ENCODE results near the gene TRIP11. TPM values are rescaled to one million over a fixed set of nuclear protein-coding genes. Genes with fewer than 3 reads are reported as not detected.

TRIP11 gene
- total and polyA plus RNA-seq, 2 of the 13 experiments (the other 11 are each of a cell fraction or from before 2014, with no cell fraction given): 10.9 to 32.8 TPM

DNA sequence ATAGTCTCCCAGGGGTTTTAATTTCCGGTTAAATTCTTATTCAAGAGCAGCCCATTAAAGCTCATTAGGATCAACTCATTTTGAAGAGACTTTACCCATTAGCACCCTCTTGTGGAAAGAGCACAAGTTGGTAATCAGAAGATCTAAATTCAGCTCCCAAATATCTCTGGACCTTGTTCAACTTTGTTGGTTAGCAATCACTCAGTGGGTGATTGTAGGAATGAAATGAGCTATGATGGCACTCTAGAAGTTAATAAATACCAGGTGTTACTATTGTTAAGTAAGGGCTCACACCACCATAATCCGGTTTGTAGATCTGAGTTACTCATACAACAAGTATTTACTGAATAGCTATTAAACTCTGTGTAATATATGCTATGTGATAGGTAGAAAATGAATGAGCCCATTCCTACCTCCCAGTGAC, 42.9 kb downstream of the TRIP11 start:
- H2AFZ ChIP-seq (ENCODE audit: low read length): no peak overlapping the region
- CTCF ChIA-PET (ENCODE audit: low intra/inter-chr PET ratio, low total read pairs): interaction anchor here (1.3 to 1.5 kb wide), 2 partner anchors 72 to 347 kb away, joined by 4 read pairs; no protein-coding TSS in a partner anchor
- H3K4me1 ChIP-seq (ENCODE audit: insufficient read depth, low read length): no peaks in the 10 kb centered on the region
- DNase-seq (ENCODE audit: low spot score): peak; percentile 48
- no peak overlapping the region for H3K4me2 ChIP-seq (ENCODE audit: low read depth, low read length)
- no peaks in the 10 kb centered on the region for H3K79me2 ChIP-seq (ENCODE audit: insufficient read depth, low read length)
- no peak overlapping the region for H3K27ac ChIP-seq (ENCODE audit: extremely low read length, insufficient read depth, low read length)
- no peak overlapping the region for H3K9ac ChIP-seq (ENCODE audit: insufficient read depth, low read depth, low read length)
- 76% methylated on average over 2 of the region's 2 CpGs for WGBS (ENCODE audit: low lambda C conversion rate)
- intact Hi-C loops (cut with micrococcal nuclease; ENCODE audit: unreplicated experiment) (loop anchor here (5.0 kb wide), 2 partner anchors 50 to 345 kb away; partner anchors contain the start of gene FBLN5), in situ Hi-C loops (cut with HindIII; ENCODE audit: extremely low pct_ligation_motif_present, low pct_unique_long_range_greater_than_20kb) (no loop called here)
- H3K27me3 ChIP-seq (ENCODE audit: control insufficient read depth in 1 of 2, insufficient read depth in 2 of 2, low read length in 2 of 2): no peaks in the 10 kb centered on the region
- no peaks in the 10 kb centered on the region for H4K20me1 ChIP-seq (ENCODE audit: insufficient read depth, low read length)
- no TSS peak for BruUV-seq (replicated peaks)
- TF ChIP-seq FOSL2 (CRISPR knock-in tag; IDR thresholded peaks at IDR 0.05): no peak
- TF ChIP-seq STAG1 (CRISPR knock-in tag; IDR thresholded peaks at IDR 0.05): peak; percentile 57
- TF ChIP-seq ERF (CRISPR knock-in tag; IDR thresholded peaks at IDR 0.05): no peak
- peak; percentile 49 for TF ChIP-seq SMC3 (IDR thresholded peaks at IDR 0.05; ENCODE audit: low read length)
- TF ChIP-seq AKAP8 (CRISPR knock-in tag; IDR thresholded peaks at IDR 0.05): no peak
- TF ChIP-seq TBX2 (CRISPR knock-in tag; IDR thresholded peaks at IDR 0.05; ENCODE audit: borderline replicate concordance): no peak
- TF ChIP-seq ZMYM3 (CRISPR knock-in tag; IDR thresholded peaks at IDR 0.05): no peak
- no peak for TF ChIP-seq MAFK (conservative IDR thresholded peaks at IDR 0.05 in 1 of 2, IDR thresholded peaks at IDR 0.05 in 1 of 2; ENCODE audit: low read length in 2 of 2)
- no peak for TF ChIP-seq MIER3 (CRISPR knock-in tag; IDR thresholded peaks at IDR 0.05; ENCODE audit: borderline replicate concordance)
- no peak for TF ChIP-seq SP2 (CRISPR knock-in tag; IDR thresholded peaks at IDR 0.05)
- TF ChIP-seq, protein P1, sequence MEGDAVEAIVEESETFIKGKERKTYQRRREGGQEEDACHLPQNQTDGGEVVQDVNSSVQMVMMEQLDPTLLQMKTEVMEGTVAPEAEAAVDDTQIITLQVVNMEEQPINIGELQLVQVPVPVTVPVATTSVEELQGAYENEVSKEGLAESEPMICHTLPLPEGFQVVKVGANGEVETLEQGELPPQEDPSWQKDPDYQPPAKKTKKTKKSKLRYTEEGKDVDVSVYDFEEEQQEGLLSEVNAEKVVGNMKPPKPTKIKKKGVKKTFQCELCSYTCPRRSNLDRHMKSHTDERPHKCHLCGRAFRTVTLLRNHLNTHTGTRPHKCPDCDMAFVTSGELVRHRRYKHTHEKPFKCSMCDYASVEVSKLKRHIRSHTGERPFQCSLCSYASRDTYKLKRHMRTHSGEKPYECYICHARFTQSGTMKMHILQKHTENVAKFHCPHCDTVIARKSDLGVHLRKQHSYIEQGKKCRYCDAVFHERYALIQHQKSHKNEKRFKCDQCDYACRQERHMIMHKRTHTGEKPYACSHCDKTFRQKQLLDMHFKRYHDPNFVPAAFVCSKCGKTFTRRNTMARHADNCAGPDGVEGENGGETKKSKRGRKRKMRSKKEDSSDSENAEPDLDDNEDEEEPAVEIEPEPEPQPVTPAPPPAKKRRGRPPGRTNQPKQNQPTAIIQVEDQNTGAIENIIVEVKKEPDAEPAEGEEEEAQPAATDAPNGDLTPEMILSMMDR (CRISPR knock-in tag; IDR thresholded peaks at IDR 0.05): peak; percentile 66
- H3K36me3 ChIP-seq (replicated peaks in 1 of 2; ENCODE audit: control insufficient read depth in 1 of 2, insufficient read depth in 2 of 2, low read length in 2 of 2): peaks cover 2 to 18% of the 10 kb centered on the region in 2 experiments; a peak in 4 of 5 replicates
- H3K9me3 ChIP-seq (ENCODE audit: low read length): no peaks in the 10 kb centered on the region
- H3K4me3 ChIP-seq (replicated peaks in 1 of 3; ENCODE audit: insufficient read depth in 1 of 3, low read depth in 2 of 3, low read length in 3 of 3): no peak overlapping the region
- POLR2A ChIA-PET: interaction anchor here (1.0 kb wide), 1 partner anchor 43 kb away, joined by 3 read pairs; the partner anchor contains the start of gene TRIP11
- FAIRE-seq: peak; percentile 57
- peak; percentile 53; the same call in 2 of the 3 replicates for ATAC-seq

Data from HepG2 (cell line).